CD4-positive, alpha-beta T cell treated with Interleukin-4 for 1 hour (primary cell): ENCODE results near the gene SERPINA10.

Experiments used
- DNase-seq, 2 donors: peaks; one replicate each; pipeline ENCODE4 v3.0.0-alpha.2; 2020 to 2022

Gene SERPINA10

GRCh38 chr14:94292872-94293577 lies at the start of gene SERPINA10:
SERPINA10 (minus strand) TSS chr14:94293268; CDS start chr14:94290593, 2,675 bp downstream.
- DNase-seq, result no peak

- DNase-seq, result peak in 1 of 2 donors; percentile 26
Observed at GRCh38 chr14:94342334-94342934, 49.4 kb upstream of the SERPINA10 start.

GRCh38 chr14:94341656-94342333 lies 48.7 kb upstream of the SERPINA10 start:
- no peak for DNase-seq

- no peak for DNase-seq
Observed at GRCh38 chr14:94340533-94340932, 47.5 kb upstream of the SERPINA10 start.

GRCh38 chr14:94338023-94338422 lies 45.0 kb upstream of the SERPINA10 start:
- DNase-seq, result no peak

- DNase-seq, result no peak
Observed at GRCh38 chr14:94337274-94337673, 44.2 kb upstream of the SERPINA10 start.

GRCh38 chr14:94334872-94335271 lies 41.8 kb upstream of the SERPINA10 start:
- no peak for DNase-seq

GRCh38 chr14:94332587-94332986 lies 39.5 kb upstream of the SERPINA10 start:
- no peak for DNase-seq

- no peak for DNase-seq
Observed at GRCh38 chr14:94332063-94332583, 39.1 kb upstream of the SERPINA10 start.

GRCh38 chr14:94331462-94331861 lies 38.4 kb upstream of the SERPINA10 start:
- no peak for DNase-seq

- no peak for DNase-seq
Observed at GRCh38 chr14:94330857-94331256, 37.8 kb upstream of the SERPINA10 start.

GRCh38 chr14:94330432-94330831 lies 37.4 kb upstream of the SERPINA10 start:
- DNase-seq, result no peak

- no peak for DNase-seq
Observed at GRCh38 chr14:94329857-94330256, 36.8 kb upstream of the SERPINA10 start.

- no peak for DNase-seq
Observed at GRCh38 chr14:94328196-94328595, 35.1 kb upstream of the SERPINA10 start.

- no peak for DNase-seq
Observed at GRCh38 chr14:94322648-94323570, 29.8 kb upstream of the SERPINA10 start, which contains the start of gene SERPINA6. SERPINA6 (minus strand) TSS chr14:94323336; CDS start chr14:94314648, 8,688 bp downstream.

- no peak for DNase-seq
Observed at GRCh38 chr14:94321421-94322271, 28.6 kb upstream of the SERPINA10 start.

- DNase-seq, result no peak
Observed at GRCh38 chr14:94320243-94320642, 27.2 kb upstream of the SERPINA10 start.

- no peak for DNase-seq
Observed at GRCh38 chr14:94317259-94317658, 24.2 kb upstream of the SERPINA10 start.

GRCh38 chr14:94316692-94317091 lies 23.6 kb upstream of the SERPINA10 start:
- DNase-seq, result no peak

GRCh38 chr14:94314890-94315289 lies 21.8 kb upstream of the SERPINA10 start:
- no peak for DNase-seq

- DNase-seq, result no peak
Observed at GRCh38 chr14:94313991-94314655, 21.1 kb upstream of the SERPINA10 start.
